CD4-positive, alpha-beta T cell treated with Interferon alpha-2 for 1 hour (primary cell): ENCODE data around the gene NXF1.
"Not testable (repeated sequence)": the region's sequence is repeated elsewhere in the genome, so short reads cannot be mapped to it uniquely, and the experiment has no call there.

Source experiments
- DNase-seq, 2 donors: peaks; one replicate each; pipeline ENCODE4 v3.0.0-alpha.2; 2020 to 2022

Gene NXF1

DNA sequence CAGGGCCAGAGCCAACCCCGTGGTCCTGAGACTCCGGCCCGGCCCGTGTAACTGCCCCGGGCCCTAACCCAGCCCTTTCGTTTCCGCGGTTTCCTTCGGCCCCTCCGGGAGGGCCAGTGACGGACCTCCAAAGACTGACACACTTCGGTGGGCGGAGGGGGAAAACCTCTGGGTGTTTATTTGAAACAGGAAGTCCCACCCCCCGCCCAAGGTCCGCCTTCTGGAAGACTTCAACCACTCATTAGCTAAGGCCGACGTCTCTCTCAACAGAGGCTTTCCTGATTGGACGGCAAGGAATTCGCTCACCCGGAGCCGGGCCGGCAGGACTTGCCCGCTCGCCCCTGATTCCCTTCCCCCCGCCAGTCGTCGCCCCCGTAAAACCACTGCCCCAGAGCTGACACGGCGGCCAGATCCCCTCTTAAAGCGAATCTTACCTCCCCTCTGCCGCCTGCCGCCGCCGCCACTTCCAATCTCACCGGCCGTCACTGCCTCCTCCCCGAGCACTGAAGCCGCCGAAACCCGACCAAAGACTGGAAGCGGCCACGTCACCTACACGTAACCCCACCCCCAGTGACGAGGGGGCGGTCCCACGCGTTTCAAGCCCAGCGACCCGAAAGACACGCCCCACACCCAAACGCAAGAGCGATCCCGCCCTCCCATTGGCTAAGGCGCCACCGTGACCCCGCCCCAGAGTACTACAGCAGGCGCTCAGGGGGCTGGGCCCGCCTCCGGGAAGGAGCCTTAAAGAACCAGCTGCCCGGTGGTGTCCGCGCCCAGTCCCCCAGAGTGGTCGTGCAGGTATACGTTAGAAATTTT, 26.5 kb upstream of the NXF1 start, which contains the start of gene STX5:
Gene STX5, minus strand, starts transcription at position 532 of the 816 bp plus-strand sequence. CDS start 808 bp downstream, outside the sequence.
- peak; percentile 99 to 100 for DNase-seq

DNA sequence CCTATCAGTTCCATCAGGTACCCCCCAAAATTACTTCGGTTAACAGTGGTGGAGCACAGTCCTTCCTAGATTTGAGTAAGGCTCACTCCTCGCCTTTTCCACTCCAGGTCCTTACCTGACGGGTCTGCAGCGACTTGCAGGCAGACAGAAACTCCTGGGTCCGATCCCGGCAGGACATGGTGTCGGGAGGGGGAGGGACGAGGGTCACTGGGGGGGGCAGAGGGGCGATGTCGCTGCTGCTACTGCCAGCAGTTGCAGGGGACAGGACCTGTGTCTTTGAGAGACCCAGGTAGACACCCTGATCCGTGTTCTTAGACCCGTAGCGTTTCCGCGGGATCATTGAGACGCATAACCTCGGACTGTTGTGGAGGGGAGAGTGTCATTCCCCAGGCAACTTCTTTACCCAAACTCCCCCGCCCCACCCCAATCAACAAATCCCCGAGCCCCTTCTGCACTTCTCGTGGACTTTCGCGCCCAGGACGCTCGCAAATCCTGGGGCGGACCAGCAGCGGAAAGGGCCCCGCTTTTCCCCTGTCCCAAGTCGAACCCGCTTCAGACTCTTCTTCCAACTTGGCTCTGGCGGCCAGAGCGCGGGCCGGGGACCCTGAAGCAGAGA, 25.8 kb upstream of the NXF1 start:
- no peak for DNase-seq

DNA sequence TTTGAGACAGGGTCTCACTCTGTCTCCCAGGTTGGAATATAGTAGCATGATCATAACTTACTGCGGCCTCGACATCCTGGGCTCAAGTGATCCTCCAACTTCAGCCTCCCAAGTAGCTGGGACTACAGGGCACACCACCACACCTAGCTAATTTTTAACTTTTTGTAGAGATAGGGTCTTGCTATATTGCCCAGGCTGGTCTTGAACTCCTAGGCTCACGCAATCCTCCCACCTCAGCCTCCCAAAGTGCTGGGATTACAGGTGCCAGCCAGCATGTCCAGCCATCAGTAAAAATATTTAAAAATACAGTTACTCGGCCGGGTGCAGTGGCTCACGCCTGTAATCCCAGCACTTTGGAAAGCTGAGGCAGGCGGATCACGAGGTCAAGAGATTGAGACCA, 22.9 kb upstream of the NXF1 start:
- DNase-seq, result not testable (repeated sequence)

DNA sequence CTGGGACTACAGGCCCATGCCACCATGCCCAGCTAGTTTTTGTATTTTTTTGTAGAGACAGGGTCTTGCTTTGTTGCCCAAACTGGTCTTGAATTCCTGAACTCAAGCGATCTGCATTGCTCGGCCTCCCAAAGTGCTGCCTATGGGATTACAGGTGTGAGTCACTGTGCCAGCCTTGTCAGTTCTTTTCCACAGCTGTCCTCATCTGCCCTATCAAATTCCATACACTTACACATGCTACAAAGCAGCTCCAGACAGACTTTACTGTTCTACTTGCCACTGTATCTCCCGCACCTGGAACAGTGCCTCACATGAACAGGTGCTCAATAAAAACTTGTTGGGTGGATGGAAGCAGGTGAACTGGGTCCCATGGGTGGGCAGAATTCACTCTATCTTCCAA, 18.4 kb upstream of the NXF1 start:
- DNase-seq, result no peak

DNA sequence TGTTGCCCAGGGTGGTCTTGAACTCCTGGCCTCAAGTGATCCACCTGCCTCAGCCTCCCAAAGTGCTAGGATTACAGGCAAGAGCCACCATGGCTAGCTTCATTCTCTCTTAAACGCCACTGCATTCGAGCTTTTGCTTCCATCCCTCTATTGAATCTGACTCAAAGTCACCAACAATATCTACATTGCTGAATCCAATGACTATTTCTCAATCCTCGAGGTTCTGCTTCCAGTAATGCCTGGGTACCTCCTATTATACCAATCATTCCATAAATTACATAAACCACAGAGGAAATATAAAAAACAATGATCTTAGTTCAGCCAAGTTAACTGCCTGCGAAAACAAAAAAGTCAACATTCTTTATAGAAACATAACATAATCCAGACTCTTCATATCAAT, 11.9 kb upstream of the NXF1 start:
- DNase-seq, result no peak

DNA sequence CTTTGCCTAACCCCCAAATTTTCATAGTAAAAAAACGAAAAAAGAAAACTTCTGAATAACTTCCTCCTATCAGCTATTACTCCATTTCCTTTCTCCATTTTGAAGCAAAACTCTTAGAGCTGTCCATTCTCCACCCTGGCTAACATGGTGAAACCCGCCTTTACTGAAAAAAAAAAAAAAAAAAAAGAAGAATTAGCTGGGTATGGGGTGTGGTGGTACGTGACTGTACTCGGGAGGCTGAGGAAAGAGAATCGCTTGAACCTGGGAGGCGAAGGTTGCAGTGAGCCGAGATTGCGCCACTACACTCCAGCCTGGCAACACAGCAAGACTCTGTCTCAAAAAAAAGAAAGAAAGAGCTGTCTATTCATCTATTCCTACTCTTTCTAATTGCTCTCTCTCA, 11.3 kb upstream of the NXF1 start:
- peak in 1 of 2 donors; percentile 50 for DNase-seq

DNA sequence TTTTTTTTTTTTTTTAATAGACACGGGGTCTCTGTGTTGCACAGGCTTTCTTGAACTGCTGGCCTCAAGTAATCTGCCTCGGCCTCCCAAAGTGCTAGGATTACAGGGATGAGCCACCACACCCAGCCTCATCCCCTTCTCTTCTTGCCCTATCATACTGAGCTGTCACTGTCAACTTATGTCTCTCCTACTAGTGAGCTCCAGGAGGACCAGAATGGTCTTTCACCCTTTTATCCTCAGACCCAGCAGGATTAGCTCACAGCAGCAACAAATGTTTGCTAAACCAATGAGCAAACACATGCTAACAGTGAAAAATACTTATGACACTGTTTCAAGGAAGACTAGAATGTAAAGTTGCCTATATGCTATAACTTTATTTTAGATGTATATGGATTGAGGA, 6.4 kb upstream of the NXF1 start:
- DNase-seq, result no peak

DNA sequence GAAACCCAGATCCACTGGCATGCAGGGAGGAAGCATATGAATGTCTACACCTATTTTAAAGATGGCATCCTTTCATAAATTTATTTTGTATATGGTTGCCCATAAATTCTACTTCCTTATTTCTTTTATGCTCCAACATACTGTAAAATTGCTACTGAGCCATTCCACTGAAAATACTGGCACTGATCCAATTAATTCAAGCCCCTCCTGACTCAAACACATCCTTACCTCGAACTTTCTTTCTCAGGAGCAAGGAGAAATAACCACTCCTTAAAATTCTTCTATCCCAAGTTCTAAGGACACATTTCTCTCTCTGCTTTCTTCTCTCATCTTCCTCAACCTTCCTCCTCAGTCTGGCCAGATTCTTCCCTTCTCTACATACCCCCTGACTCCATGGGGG, 5.5 kb upstream of the NXF1 start:
- no peak for DNase-seq

DNA sequence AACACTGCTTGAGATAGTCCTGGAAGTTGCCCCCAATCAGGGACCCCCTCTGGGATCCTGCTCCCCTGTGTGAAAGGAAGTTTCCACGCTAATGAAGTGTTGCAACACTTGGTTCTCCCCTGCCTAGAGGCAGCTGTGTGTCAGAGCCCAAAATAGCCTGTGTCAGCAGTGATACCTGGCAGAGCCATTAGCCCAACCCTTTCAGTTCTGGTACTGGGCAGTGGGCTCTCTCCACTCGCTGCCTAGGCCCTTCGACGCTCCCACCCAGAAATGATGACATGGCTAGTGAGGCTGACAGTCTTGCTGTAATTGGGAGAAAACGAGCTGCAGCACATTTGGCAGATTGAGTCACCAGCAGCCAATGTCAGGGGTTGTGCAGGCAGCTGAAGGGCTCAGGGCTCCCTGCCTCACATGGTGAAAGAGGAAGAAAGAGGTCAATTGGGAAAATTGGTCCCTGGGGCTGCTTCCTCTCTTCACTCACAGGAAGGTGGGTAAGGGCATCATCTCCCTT, 1.4 kb upstream of the NXF1 start:
- peak in 1 of 2 donors; percentile 50 for DNase-seq

DNA sequence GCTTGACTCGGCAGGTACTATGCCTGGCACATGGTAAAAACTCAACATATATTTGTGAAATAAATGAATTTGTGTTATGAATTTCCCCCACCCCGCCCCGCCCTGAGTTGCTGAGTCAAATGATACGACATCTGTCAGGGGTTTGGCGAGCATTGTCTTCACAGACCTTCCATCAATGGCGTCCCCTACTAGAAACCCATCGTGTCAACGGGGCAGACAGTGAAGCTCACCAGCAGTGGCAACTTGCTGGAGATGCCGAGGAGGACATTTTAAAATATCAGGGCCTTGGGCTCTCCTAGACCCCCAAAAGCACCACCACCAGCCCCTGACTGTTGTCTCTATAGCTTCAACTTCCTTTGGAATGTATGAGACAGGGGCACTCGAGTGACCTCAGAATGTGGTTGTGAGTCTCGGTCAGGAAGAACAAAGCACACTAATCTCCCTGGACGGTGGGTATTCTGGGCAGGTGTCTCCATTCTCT, 761 bp upstream of the NXF1 start:
- DNase-seq, result no peak

DNA sequence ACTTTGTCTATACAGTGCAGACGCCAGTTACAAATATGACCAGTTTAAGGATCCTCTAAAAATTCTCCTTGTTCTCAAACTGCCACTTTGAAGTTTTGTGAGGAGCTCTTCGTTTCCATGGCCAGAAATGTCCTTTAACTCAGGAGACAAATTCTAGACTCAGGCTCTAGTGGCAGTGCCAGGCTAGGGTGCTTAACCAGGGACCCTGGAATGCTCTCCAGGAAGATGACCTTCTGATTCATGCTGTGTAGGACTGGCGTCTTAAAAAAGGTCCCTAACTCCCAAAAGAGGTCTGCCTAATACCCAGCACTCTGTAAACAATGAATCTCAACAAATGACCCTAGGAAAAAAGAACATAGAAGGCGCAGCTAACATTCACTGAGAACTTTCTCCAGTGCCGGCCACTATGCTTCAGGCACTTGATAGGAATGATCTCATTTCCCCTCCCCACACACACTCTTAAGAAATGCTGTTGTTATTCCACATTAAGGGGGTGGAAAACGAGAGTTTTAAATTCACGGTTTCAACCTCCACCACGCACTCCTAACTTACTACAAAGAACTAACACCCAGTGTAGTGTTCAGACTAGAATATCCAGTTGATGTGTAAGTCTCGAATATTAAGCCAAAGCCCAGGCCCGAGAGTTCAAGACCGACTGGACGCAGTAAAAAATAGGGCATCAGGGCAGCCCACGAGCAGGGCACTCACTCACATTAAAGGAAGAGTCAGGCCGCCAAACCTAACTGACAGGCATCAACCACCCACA, 747 bp downstream of the NXF1 start:
- no peak for DNase-seq

DNA sequence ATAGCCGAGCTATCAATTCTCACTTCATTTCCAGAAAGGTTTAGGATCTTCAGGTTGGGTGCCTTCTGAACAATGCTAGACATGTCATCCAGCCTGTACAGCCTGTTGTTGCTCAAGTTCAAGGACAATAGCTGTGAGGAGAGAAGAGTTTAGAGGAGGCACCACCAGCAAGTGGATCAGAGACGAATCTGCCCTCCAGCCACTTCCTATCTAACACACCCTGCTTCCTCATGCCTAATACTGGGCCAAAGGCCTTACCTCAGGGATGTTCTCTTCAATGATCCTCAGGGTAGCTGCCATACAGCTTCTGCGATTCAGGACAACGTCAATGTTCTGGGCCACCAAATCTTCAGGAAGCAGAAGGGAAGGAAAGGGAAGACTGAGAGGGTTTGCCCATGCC, 4.2 kb downstream of the NXF1 start:
- no peak for DNase-seq

DNA sequence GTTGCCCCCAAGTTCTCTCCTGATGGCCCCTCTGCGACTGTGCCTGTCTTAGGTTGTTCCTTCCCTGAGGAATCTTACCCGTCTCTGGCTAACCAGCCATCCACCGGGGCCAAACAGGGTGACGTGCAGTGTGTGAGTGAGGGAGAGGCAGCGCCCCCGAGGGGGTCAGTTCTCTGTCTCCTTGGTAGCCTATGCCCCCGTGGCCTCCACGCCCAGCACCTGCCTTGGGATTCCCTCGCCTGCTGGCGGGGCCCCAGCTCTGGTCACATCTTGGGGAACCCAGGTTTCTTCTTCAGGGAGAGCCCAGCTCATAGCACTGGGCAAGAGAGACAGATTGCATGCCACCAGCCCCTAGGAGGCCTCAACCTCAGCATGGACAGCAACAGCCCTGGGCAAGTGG, 5.8 kb downstream of the NXF1 start:
- DNase-seq, result no peak

DNA sequence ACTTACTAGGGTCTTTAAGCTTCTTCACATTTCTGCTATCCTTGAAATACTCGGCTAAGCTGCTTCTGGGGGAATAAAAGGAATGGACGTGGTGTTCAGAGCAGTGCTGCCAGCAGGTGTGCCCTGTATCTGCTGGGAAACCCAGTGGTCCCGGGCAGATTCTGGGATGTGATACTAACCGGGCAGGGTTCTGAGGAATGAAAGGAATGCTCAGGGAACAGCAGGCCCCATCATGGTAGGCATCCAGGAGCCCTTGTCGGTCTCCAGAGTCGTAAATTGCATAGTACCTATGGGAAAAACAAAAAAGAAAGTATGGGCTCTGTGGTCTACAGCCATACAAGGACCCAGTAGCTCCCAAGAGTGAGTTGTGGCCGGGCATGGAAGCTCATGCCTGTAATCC, 9.0 kb downstream of the NXF1 start:
- no peak for DNase-seq

DNA sequence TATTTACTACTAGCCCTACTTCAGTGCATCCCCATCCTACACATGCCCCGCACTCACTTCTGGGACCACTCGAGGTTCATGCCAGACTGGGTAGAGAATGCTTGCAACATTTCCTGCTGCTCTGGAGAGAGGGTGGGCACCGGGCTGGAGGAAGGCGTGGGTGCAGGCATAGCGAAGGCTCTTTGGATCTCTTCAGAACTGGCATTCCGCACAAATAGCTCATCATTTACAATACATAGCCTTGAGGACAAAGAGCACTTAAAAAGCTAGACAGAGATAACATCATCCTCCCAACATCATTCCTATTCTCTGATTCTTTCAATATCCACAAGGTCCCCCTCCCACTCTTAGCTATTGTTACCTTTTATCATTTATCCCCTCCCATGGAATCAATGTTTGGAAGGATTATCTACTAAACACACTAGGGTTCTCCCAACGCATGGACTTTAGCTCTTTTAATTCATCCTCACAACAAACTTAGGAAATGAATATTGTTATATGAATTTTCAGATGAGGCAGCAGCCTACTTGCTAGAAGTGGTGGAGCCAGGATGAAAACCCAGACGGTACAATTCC, 11.0 kb downstream of the NXF1 start:
- DNase-seq, result no peak

DNA sequence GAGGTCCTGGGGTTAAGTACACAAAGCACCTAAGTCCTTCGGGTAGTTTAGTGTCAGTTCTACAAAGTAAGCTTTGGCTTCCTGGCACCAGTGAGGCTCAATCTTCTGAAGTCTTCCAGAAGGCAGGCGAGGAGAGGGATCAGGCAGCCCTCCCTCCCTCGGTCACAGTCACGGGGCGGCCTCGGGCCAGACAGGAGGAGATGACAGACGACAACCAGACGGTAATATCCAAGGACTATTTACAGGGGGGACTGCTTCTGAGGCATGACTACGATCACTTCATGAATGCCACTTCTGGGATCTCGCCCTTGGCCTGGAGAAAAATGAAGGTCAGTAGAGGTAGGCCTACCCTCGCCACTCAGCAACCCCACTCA, 13.1 kb downstream of the NXF1 start:
- no peak for DNase-seq

DNA sequence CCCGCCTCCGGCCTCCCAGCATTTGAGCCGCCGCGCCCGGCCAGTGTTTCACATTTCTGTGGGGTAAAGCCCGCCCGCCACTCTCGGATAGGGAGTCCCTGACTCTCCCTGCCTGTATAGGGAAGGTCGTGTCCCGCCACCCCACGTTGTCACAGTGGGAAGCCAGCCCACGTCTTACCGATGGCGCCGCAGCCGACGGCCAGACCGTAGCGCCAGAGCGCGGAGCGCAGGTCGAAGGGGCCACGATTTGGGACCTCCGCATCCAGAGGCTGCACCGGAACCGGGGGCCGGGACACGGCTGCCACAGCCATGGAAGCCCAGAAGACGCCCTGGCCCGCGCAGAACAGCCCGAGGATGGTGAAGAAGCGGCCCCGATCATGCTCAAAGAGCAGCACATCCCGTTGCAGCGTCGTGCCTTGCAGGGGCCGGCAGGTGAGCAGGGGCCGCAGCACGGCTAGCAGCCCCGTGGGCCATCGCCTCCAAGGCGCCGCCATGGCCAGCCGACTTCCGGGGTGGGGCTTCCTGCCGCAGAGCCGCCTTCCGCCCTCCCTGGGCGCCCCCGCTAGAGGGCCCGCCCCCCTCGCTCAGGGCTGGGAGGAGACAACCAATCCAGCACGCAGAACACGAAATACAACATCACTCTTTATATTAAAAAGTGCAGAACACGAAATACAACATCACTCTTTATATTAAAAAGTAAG, 13.6 kb downstream of the NXF1 start, which contains the start of gene TMEM223:
Gene TMEM223, minus strand, starts transcription at position 506 of the 701 bp plus-strand sequence. Its CDS starts 12 bp downstream, at position 494.
- DNase-seq, result peak; percentile 85 to 91

DNA sequence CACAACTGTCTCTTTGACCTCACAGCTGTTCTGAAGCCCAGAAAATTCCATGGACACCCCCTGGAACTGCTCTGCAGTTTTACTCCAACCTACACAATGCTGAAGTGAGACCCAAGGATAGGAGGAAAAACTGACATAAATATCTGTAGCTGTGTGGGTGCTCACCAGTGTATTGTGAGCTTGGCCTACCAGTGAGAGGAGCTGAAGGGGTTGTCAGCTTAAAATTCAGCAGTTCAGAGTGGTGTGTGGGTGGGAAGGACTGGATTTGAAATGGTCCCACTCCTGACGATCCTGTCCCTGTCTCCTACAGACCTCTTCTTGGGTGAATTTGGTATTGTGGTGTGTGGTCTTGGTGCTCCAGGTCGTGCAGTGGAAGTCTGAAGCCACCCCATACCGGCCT, 15.7 kb downstream of the NXF1 start:
- DNase-seq, result no peak

DNA sequence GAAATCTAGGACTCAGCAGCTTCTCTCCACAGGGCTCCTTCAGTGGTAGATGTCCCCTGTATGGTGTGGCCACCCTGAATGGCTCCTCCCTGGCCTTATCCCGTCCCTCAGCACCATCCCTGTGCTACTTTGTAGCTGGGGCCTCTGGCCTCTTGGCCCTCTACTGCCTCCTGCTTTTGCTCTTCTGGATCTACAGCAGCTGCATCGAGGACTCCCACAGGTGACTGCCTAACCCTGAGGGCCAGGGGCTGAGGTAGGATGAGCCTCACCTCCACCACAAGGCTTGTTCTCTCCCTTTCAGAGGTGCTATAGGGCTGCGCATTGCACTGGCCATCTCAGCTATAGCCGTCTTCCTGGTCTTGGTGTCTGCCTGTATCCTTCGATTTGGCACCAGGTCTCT, 16.2 kb downstream of the NXF1 start:
- DNase-seq, result no peak

DNA sequence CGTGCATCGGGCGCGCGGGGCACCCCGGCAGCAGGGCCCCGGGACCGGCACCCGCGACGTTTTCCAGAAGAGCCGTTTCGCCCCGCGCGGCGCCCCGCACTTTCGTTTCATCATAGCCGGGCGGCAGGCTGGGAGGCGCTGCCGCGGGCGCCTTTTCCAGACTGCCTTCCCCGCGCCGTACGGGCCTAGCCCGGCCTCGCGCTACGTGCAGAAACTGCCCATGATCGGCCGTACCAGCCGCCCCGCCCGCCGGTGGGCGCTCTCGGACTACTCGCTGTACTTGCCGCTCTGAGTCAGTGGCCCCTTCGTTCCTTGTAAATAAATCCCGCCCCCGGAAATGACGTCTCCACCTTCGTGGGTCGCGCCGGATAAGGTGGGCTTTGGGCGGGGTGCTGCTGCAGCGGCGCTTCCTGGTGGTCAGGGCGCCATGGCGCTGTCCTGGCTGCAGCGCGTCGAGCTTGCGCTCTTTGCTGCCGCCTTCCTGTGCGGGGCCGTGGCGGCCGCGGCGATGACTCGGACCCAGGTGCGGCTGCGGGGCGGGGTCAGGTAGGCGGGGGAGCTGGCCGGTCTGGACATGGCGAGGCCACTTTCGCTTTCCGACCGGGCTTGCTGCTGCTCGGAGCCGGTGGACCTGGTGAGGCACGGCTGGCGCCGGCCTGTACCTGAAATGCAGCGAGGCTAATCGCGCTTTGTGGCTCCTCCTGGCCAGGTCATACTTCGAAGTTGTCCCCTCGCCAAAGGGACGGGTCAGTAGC, 18.1 kb downstream of the NXF1 start, which contains the start of gene TMEM179B:
Gene TMEM179B, plus strand, starts transcription at position 398 of the 755 bp plus-strand sequence. Its CDS starts 30 bp downstream, at position 428.
- DNase-seq, result peak; percentile 97 to 98

DNA sequence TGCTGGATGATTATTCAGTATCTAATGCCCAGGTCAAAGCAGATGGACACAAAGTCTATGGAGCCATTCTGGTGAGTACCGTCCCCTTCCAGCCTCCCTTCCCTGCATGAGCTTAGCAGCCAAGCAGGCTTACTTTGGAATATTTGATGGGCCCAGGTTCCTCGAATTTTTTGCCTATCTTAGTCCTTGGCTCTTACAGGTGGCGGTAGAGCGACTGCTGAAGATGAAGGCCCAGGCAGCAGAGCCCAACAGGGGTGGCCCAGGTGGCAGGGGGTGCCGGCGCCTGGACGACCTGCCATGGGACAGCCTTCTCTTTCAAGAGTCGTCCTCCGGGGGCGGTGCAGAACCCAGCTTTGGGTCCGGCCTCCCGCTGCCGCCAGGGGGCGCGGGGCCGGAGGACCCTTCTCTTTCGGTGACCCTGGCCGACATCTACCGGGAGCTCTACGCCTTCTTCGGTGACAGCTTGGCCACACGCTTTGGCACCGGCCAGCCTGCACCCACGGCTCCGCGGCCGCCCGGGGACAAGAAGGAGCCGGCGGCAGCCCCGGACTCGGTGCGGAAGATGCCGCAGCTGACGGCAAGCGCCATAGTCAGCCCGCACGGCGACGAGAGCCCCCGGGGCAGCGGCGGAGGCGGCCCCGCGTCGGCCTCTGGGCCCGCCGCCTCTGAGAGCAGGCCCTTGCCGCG, 18.8 kb downstream of the NXF1 start:
- peak; percentile 87 to 90 for DNase-seq
